Measurements from ENCODE around the gene KLK8.

DNA sequence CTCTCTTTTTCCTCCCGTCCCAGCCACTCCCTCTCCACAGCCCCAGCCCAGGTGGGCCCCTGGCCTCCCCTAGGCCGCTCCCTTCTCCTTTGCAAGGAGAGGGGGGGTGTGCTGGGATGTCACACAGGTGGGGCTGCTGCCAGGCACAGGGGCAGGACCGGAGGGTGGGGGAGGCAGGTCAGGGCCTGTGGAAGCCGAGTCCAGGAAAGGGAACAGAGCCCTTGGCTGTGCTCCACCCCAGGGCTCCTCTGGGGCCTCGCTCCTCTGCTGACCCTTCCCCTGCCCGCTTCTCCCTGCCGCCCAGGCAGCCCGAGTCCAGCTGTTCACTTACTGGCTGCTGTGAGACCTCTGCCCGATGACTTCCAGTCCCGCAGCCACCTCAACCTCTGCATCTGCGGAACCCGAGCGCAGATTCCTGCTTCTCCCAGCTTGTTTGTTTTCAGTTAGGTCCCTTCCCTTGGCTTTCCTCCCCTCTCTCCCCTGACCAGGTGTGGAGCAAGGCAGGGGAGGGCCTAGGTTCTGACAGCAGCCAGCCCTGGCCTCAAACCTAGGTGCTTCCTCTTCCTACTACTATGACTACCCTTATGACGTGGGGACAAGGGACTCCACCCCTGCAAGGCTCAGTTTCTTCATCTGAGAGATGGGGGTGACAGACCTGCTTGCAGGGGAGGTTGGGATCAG is 25.9 kb upstream of the KLK8 start:
- TF ChIP-seq, protein P1, sequence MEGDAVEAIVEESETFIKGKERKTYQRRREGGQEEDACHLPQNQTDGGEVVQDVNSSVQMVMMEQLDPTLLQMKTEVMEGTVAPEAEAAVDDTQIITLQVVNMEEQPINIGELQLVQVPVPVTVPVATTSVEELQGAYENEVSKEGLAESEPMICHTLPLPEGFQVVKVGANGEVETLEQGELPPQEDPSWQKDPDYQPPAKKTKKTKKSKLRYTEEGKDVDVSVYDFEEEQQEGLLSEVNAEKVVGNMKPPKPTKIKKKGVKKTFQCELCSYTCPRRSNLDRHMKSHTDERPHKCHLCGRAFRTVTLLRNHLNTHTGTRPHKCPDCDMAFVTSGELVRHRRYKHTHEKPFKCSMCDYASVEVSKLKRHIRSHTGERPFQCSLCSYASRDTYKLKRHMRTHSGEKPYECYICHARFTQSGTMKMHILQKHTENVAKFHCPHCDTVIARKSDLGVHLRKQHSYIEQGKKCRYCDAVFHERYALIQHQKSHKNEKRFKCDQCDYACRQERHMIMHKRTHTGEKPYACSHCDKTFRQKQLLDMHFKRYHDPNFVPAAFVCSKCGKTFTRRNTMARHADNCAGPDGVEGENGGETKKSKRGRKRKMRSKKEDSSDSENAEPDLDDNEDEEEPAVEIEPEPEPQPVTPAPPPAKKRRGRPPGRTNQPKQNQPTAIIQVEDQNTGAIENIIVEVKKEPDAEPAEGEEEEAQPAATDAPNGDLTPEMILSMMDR (conservative IDR thresholded peaks at IDR 0.05 in 1 of 2, IDR thresholded peaks at IDR 0.05 in 1 of 2; ENCODE audit: extremely low read depth in 1 of 2, insufficient read depth in 1 of 2, low read depth in 1 of 2, low read length in 2 of 2), result no peak
- TF ChIP-seq EZH2 (IDR thresholded peaks at IDR 0.05; ENCODE audit: borderline replicate concordance, low read length), result no peak
